HepG2 (cell line): ENCODE results near the gene OGA. TPM values are rescaled to one million over a fixed set of nuclear protein-coding genes. Genes with fewer than 3 reads are reported as not detected.

Experiments
- BCL6 ChIP-seq: IDR thresholded peaks from 2 replicates; pipeline ENCODE4 v1.6.1; 2016; ENCODE audit warnings: missing genetic modification reagents, missing compliant biosample characterization
- GABPA ChIP-seq, 2 experiments: IDR thresholded peaks; 2 replicates each; pipeline ENCODE4 v1.6.1; 2011 to 2016; ENCODE audit warnings: low read depth in 2 of 2, low read length in 1 of 2, missing biosample characterization in 1 of 2, missing genetic modification characterization in 1 of 2
- HMGXB3 ChIP-seq: sonication (generic); formaldehyde crosslinking; IDR thresholded peaks from 2 replicates; pipeline ENCODE4 v1.4.0; 2020; ENCODE audit warnings: missing genetic modification reagents, borderline replicate concordance
- KDM2A ChIP-seq: sonication (generic); formaldehyde crosslinking; IDR thresholded peaks from 2 replicates; pipeline ENCODE4 v1.4.0; 2020; ENCODE audit warnings: low read depth, missing genetic modification reagents, borderline replicate concordance
- MLX ChIP-seq: IDR thresholded peaks from 2 replicates; pipeline ENCODE4 v1.6.1; 2016
- SMAD1 ChIP-seq: sonication (generic); formaldehyde crosslinking; IDR thresholded peaks from 2 replicates; pipeline ENCODE4 v1.4.0; 2020; ENCODE audit warnings: missing genetic modification reagents, low read depth, mild to moderate bottlenecking, borderline replicate concordance
- SMAD9 ChIP-seq: sonication (generic); formaldehyde crosslinking; IDR thresholded peaks from 2 replicates; pipeline ENCODE4 v1.5.1; 2020; ENCODE audit warnings: mild to moderate bottlenecking, missing genetic modification reagents
- TEAD3 ChIP-seq: optimal IDR thresholded peaks from 2 replicates; pipeline ENCODE3; 2016; ENCODE audit warnings: borderline replicate concordance
- ZBTB38 ChIP-seq: sonication (generic); formaldehyde crosslinking; IDR thresholded peaks from 2 replicates; pipeline ENCODE4 v1.5.1; 2020; ENCODE audit warnings: mild to moderate bottlenecking, missing genetic modification reagents
- ZNF234 ChIP-seq: sonication (generic); formaldehyde crosslinking; conservative IDR thresholded peaks from 2 replicates; pipeline ENCODE4 v1.5.1; 2020; ENCODE audit warnings: mild to moderate bottlenecking, missing genetic modification reagents
- ZNF367 ChIP-seq: sonication (generic); formaldehyde crosslinking; IDR thresholded peaks from 2 replicates; pipeline ENCODE4 v1.4.0; 2020; ENCODE audit warnings: missing genetic modification reagents, borderline replicate concordance
- ZNF503 ChIP-seq: sonication (generic); formaldehyde crosslinking; IDR thresholded peaks from 2 replicates; pipeline ENCODE4 v1.4.0; 2020; ENCODE audit warnings: missing genetic modification reagents
- ZNF569 ChIP-seq: sonication (generic); formaldehyde crosslinking; IDR thresholded peaks from 2 replicates; pipeline ENCODE4 v1.5.0; 2020; ENCODE audit warnings: mild to moderate bottlenecking, missing genetic modification reagents, moderate library complexity, borderline replicate concordance
- ZNF619 ChIP-seq: sonication (generic); formaldehyde crosslinking; IDR thresholded peaks from 2 replicates; pipeline ENCODE4 v1.4.0; 2020; ENCODE audit warnings: mild to moderate bottlenecking, missing genetic modification reagents
- ZNF740 ChIP-seq: sonication (generic); formaldehyde crosslinking; IDR thresholded peaks from 2 replicates; pipeline ENCODE4 v1.4.0; 2020; ENCODE audit warnings: missing genetic modification reagents
- ZNF781 ChIP-seq: sonication (generic); formaldehyde crosslinking; IDR thresholded peaks from 2 replicates; pipeline ENCODE4 v1.5.1; 2020; ENCODE audit warnings: borderline replicate concordance, mild to moderate bottlenecking, missing genetic modification reagents; ENCODE audit errors: not compliant biosample characterization
- ZNF792 ChIP-seq: IDR thresholded peaks from 2 replicates; pipeline ENCODE4 v1.6.1; 2016
- ZNF816 ChIP-seq: sonication (generic); formaldehyde crosslinking; IDR thresholded peaks from 2 replicates; pipeline ENCODE4 v1.8.0; 2022; ENCODE audit warnings: missing genetic modification reagents, mild to moderate bottlenecking, borderline replicate concordance
- ZNF83 ChIP-seq: sonication (generic); formaldehyde crosslinking; IDR thresholded peaks from 2 replicates; pipeline ENCODE4 v1.4.0; 2020; ENCODE audit warnings: missing genetic modification reagents, mild to moderate bottlenecking, borderline replicate concordance
- polyA plus RNA-seq, 8 experiments: library from polyadenylated mRNA; depleted of rRNA in 3 of 8; stranded (reverse) in 7 of 8; unstranded in 1 of 8; fragments of >200 nt; fragmentation: Illumina TruSeq in 4 of 8; extraction: Trizol in 4 of 8; gene quantifications; 2 replicates each; pipeline versions ENCODE4 v1.2.1 to v1.2.3, GENCODE V29; 2011 to 2016; ENCODE audit warnings: low read depth in 4 of 8, missing spikeins in 1 of 8, mixed read lengths in 1 of 8; ENCODE audit not compliant: insufficient read depth in 1 of 8
- total RNA-seq, 5 experiments: library from RNA; depleted of rRNA; stranded (reverse); fragments of >200 nt; fragmentation: Illumina TruSeq; extraction: Trizol; gene quantifications; 2 replicates each; pipeline ENCODE4 v1.2.3, GENCODE V29; 2016; ENCODE audit warnings: low read depth in 1 of 5

The OGA gene
- total and polyA plus RNA-seq, 2 of the 13 experiments (the other 11 are each of a cell fraction or from before 2014, with no cell fraction given), result 33.2 to 39.8 TPM

- TF ChIP-seq ZNF740 (no peak; the same call in 1 of the 2 replicates), SMAD9 (CRISPR knock-in tag) (0 out of 2 replicates have a peak, but pooled peaks have one; percentile 59), ZNF83 (CRISPR knock-in tag) (peak; percentile 96; the same call in 1 of the 2 replicates), ZNF816 (CRISPR knock-in tag) (peak; percentile 82; the same call in 1 of the 2 replicates), ZNF569 (CRISPR knock-in tag) (no peak; the same call in 1 of the 2 replicates), MLX (peak; percentile 59; the same call in 1 of the 2 replicates), GABPA (IDR thresholded peaks at IDR 0.05; ENCODE audit: low read depth, low read length) (no peak), GABPA (CRISPR knock-in tag; IDR thresholded peaks at IDR 0.05; ENCODE audit: low read depth) (peak; percentile 74), ZNF619 (CRISPR knock-in tag) (peak; percentile 77; the same call in 1 of the 2 replicates), ZNF367 (CRISPR knock-in tag) (no peak), KDM2A (CRISPR knock-in tag) (peak; percentile 79), TEAD3 (CRISPR knock-in tag) (no peak), SMAD1 (CRISPR knock-in tag) (0 out of 2 replicates have a peak, but pooled peaks have one; percentile 33), BCL6 (CRISPR knock-in tag) (no peak), ZBTB38 (no peak), HMGXB3 (CRISPR knock-in tag) (peak; percentile 71; the same call in 1 of the 2 replicates), ZNF781 (CRISPR knock-in tag) (peak; percentile 42), ZNF503 (peak; percentile 74; the same call in 1 of the 2 replicates), ZNF234 (CRISPR knock-in tag) (no peak), ZNF792 (CRISPR knock-in tag) (no peak)
These were observed at the start of gene OGA (continued) for GRCh38 chr10:101818119-101818871.
